Measurements from ENCODE around the gene SLC39A8.
"Not testable (repeated sequence)": the region's sequence is repeated elsewhere in the genome, so short reads cannot be mapped to it uniquely, and the experiment has no call there.

SLC39A8 gene

DNA sequence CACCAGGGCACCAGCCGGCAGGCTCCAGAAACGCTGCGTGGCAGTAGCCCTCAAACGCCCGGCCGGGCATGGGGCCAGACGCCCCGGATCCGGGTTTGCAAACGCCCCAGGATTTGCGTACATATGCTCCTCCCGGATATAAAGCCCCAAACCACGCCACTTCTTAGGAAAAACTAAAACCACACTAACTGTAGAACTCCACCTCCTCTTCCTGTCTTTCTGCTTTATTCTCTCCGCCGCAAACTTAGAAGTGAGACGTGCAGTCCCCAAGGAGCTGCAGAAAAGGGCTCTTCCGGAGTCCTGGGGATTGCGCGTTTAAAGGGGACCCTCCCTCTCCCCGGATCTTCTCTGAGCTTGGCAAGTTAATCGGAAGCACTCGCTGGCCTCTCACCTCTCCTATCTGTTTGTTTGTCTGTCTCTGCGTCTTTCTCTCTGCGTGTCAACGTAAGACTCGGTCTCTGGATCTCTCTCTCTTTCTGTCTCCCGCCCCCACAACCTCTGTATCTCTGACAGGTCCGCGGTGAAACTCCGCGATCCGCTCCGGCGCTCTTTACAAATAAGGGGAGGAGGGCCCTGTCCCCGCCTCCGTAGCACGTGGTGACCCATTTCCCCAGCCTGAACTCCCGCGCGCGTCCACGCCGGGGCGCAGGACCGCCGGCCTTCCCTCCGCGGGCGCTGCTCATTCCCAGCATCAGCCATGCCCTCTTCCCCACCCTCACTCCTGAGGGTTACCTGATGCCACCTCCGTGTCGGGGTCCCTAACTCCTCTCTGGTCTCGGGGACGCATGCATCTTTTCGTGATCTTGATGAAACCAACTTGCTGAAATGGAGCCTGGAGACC lies at the start of gene SLC39A8:
Gene SLC39A8, minus strand, starts transcription at position 529 of the 841 bp plus-strand sequence. CDS start 820 bp downstream, outside the sequence.
- peak; percentile 60 for DNase-seq

DNA sequence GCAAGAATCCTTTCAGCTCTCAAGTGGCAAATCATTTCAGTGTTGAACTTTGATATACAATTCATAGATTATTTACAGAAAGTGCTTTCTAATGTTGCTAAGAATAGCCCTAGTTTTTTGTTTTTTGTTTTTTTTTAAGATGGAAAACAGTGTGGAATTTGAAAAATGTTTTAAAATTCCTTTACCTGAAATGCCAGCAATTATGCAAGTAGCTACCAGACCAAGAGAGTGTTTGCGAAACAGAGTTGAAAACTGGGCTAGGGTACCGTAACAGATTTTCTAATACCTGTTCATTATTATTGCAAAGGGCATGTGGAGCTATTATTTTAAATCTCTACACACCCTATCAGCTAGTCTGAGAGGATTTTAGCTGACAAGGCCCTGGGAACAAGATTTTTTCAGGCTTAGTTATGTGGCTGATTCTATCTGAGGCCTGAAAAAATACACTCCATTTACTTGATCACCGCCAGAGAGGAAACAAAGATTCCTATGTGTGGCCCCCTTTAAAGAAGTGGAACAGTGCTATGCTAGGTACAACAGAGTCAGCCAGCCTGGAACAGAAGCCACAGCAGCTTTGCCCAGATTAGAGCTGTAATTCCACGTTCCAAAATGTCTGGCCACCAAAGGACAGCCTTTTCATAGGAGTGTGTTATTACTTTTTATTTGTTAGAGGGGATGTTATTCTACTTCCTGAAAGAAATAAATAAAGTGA lies 46.9 kb upstream of the SLC39A8 start:
- no peak for DNase-seq

DNA sequence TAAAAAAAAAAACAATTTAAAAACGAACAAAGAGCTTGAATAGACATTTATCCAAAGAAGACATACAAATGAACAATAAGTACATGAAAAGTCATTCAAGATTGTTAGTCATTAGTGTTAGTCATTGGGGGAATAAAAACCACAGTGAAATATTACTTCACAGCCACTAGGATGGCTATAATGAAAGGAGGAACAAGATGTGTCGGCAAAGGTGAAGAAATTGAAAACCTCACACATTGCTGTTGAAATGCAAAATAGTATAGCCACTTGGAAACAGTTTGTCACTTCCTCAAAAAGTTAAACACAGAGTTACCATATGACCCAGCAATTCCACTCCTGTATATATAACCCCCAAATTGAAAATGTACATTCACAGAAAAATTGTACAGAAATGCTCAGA lies 45.2 kb upstream of the SLC39A8 start:
- DNase-seq, result no peak

DNA sequence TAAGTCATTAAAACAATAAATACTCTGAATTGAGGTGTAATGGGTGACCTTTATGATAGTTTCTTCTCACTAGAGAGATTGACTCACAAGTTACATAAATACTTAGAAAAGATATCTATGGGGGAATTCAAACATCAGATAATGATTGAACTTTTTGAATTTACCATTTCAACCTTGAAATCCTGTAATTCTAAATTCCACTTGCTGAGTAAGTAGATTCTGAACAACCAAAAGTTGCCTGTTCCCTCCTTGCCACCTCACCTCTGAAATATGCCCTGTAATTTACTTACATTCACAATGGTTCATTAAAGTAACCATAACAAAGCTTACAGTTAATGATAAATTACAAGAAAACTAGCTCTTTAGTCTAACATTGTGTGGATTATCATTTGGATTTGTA lies 43.3 kb upstream of the SLC39A8 start:
- DNase-seq, result no peak

DNA sequence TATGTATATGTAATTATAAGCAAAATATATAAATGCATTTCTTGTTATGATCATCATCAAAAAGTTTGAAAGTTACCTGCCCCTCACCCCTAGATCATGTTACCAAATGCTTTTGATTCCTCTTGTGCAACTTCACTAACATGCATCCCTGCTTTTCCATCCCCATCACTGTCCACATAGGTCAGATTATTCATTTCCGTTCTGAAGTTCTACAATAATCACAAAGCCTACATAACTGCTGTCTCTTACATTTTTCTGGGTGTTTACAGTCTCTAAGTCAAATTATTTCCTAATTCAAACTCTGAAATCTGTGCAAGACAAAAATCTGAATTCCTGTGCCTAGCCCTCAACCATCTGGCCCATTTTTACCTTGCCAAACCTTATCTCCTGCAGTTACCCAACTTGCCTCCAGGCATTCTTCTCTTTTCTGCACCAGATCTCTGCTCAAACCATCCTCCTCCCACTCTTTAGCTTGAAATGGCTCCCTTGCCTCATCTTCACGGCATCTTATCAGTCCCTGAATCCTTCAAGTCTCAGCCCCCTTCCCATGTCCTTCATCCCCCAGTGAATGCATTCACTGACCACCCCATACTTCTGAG lies 42.4 kb upstream of the SLC39A8 start:
- no peak for DNase-seq

DNA sequence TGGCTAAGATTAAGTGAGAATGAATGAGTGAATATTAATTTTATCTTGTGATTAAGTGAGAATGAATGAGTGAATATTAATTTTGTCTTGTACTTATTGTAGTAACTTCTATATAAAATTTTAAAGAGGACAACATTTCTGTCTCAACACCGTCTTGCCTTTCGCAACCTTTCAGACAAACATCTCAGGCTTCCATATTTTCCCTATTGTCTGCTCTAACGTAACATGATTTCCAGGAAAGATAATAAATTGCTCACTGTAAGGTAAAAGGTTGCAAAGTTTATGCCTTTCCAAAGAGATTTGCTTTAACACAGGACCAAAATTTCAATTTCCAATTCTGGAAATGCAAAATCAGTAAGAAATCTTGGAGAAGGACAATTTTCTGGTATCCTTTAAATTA lies 41.7 kb upstream of the SLC39A8 start:
- no peak for DNase-seq

DNA sequence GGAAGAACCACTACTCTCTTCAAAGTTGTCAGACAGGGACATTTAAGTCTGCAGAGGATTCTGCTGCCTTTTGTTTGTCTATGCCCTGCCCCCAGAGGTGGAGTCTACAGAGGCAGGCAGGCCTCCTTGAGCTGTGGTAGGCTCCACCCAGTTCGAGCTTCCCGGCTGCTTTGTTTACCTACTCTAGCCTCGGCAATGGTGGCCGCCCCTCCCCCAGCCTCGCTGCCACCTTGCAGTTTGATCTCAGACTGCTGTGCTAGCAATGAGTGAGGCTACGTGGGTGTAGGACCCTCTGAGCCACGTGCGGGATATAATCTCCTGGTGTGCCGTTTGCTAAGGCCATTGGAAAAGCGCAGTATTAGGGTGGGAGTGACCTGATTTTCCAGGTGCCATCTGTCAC lies 35.0 kb upstream of the SLC39A8 start:
- DNase-seq, result not testable (repeated sequence)

DNA sequence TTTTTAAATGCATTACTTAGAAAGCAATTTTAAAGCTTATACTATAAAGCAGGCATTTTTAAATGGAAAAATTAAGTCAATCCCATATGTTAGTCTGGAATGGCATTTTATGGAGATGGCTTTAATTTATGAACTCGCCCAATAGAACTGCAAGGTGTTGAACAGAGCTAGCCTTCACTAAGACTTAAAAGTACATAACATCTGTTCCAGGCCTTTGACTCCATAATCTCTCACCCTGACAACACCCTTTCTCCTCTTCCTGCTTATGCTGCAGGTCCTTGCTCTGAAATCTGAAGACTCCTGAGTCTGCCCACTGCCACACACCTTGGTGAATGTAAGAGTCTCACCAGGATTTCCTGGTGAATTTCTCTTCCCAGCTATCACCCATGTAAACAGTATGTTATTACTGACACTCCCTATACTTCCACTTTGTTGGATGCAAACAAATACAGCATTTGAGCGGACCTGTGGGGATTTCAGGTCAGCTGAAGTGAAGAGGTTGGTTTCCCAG lies 17.7 kb upstream of the SLC39A8 start:
- DNase-seq, result no peak

DNA sequence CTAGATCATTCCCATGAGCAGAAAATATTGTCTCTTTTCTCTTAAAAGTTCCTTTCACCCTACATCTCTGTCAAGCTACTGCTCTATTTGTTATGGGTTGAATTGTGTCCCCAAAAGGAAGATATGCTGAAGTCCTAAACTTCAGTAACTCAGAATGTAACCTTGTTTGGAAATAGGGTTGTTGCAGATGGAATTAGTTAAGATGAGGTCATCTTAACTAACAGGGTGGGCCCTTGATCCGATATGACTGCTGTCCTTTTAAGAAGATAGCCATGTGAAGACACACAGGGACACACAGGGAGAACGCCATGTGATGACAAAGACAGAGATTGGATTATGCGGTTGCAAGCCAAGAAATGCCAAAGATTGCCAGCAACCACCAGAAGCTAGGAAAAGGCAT lies 12.8 kb upstream of the SLC39A8 start:
- DNase-seq, result no peak

DNA sequence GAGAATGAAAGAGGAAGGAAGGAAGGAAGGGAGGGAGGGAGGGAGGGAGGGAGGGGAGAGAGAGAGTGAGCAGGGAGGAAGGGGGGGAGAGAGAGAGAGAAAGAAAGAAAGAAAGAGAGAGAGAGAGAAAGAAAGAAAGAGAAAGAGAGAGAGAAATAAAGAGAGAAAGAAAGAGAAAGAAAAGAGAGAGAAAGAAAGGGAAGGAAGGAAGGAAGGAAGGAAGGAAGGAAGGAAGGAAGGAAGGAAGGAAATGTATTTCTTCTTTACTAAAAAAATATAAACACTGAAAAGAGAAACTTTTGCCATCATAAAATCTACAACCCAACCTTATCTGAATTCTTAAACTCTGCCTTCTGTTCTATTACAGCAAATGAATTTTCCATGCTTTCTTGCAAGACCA lies 12.4 kb upstream of the SLC39A8 start:
- not testable (repeated sequence) for DNase-seq

DNA sequence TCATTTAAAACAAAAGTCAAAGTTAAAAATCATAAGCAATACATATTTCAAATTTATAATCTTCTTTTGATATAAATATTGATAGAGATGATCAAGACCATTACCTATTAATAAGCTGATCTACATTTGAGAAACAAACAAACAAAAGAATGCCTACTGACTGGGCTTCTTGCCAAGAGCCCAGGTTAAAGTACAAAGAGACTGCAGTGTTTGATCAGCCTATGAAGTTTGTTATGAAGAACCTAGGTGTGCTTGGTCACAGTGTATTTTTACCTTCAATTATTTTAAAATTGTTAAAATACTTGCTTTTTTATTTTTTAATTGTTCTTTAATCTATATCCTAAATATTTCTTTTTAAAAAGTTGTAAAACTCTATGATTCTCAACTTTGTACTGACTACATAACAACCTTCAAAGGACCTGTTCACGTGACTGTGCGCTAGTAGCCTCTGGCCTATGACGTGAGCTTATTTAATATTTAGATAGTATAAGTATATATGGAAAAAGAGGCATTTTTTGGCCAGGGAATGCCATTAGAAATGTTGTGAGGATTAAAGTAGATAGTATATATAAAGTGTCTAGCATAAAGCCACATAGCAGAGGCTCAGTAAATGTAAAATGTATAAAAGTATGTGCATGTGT lies 11.4 kb upstream of the SLC39A8 start:
- DNase-seq, result no peak

DNA sequence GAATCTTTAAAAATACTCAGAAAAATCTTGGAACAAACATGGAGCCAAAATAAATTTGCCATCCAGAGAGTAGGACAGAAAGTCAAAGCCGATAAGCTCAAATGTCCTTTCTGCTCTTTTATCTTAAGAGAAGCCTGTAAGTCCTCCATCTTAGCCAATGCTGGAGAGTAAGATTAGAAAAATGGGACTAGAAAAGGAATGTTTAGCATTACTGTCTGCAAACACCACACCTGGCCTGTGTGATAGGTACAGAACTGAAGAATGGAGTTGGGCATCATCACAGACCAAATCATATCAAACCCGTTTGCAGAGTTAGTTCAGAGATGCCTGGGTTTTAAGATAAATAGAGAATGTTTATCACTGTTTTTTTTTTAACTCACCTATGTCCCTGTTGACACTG lies 10.5 kb upstream of the SLC39A8 start:
- no peak for DNase-seq

DNA sequence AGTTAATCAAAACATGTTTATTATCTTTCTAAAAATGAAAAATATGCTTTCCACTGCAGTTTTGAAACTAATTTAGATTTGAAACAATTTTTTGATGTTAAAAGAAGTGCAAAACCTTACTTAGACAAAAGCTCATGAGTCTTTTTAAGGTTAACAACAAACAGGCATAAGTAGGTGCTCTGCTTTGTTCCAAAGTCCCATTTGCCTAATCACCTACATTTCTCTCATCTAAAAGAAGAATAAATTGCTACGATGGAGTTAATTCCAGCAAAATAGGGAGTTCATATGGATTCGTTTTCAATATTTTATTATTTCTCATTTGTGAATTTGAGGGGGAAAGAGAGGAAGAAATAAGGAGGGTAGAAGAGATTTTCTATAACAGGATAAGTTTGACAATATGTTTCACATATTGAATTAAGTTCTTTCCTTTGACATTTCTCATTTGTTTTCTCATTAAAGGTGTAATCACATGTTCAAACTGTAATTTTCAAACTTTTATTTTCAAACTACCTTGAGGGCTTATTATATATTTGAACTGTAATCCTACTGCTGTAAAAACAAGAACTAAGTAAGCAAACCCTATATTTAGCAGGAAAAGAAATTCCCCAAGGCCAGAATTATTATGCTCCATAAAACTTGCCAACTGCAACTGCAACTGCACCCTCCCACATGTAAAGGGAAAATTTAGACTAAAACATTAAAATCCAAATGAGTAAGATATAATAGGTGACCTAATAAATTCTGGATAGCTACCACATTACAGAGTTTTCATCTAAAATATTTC lies 9.6 kb upstream of the SLC39A8 start:
- DNase-seq, result no peak

DNA sequence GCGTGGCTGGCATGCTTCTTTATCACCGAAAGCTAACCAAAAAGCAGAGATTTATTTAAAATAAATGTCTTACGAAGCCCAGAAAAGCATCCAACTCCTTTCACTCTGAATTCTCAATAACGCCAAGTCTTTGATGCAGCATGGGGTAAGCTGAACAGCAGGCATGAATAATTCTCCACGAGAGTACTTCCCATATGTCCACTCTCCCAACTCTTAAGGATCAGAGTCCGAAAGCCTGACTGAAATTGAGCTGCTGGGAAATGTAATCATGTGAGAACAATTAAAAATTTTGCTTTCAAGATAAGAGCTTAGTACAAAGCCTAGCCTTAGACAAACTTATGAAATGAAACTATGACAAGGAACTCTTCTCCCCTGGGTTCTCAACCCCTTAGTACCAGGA lies 7.5 kb upstream of the SLC39A8 start:
- DNase-seq, result no peak

DNA sequence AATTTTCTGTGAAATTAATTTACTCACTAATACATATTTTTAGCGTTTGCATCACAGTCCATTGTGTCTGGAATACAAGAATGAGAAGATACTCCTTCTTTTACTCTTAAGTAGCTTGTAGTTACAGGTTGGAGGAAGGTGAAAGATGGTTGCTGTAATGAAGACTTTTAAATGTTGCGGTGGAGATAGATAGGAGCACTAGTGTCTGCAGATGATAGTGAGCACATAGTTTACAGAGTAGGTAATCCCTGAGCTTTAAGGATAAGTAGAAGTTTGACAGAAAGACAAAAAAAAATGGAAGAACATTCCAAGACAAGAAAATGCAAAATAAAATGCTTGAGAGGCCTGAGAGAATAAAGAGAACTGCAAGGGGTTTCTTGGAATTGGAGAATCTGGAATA lies 5.4 kb upstream of the SLC39A8 start:
- DNase-seq, result no peak

DNA sequence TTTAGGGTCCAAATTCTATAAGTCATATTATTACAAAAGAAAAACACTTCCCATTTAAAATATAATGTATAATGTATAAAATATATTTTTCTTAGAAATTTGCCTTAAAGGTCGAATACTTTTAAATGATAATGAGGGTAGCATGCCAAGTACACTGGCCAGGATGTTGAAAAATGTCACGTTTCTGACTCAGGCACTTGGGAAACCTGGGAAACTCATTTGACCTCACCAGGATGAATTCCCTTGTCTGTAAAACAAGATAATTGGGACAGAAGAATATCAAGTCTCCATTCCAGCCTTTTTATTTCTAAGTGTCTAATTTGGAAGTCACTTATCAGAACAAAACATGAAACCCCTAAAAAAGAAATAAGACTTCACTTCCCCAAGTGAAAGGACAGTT lies 3.4 kb upstream of the SLC39A8 start:
- DNase-seq, result no peak

DNA sequence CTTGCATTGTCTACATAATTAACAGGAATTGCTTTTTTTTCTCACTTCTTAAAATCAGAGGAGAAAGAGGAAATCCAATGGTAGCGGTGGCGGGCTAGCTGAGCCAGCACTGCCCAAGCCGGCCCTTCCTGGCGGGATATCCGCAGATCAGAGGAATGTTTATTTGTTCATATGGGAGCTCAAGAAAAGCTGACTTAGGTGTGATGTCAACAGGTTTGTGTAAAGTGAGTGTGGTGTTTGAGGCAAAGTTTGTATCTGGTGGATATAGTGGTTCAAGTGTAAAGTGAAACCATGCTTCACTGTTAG lies 466 bp upstream of the SLC39A8 start:
- no peak for DNase-seq

DNA sequence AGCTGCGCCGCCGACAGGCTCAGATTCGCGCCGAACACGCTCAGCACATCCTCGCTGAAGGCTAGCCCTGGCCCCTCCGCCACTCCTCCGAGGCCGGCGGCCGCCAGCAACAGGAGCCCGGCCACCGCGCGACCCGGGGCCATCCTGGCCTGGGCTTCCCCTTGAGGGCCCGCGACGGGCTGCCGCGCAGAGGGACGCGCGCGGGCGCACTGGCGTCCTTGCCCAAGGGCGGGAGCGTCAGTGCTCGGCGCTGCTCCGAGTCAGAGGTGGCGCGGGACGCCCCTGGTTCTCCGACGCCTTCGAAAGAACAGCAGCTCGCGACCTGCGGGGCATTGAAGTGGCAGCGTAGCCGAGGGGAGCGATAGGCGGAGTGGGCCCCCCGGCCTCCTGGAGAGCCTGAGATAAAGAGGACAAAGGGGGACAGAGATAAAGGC lies 745 bp downstream of the SLC39A8 start:
- peak; percentile 42 for DNase-seq

DNA sequence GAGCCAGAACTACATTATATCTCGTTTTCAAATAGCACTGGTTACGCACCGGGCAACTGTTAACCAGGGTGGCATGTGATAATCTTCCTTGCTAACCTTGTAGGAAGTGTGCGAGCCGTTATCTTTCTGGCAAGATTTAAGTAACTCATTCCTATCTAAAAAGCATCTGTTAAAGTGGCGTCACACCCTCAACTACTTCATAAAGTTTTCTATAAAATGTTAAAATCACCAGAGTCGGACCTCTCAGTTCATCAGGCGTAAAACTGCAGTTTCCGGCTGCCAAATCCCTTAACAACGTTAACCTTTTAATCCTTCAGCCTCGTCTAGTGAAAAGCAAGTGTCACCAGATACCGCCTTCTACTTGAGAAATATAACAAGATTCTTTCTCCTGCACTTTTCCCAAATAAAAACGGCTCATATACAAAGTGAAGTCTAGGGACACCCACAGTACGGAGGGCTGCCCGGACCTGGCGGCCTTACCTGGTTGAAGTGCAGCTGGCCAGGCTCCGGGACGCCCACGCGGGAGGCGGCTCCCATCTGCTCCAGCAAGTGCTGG lies 1.2 kb downstream of the SLC39A8 start:
- no peak for DNase-seq

DNA sequence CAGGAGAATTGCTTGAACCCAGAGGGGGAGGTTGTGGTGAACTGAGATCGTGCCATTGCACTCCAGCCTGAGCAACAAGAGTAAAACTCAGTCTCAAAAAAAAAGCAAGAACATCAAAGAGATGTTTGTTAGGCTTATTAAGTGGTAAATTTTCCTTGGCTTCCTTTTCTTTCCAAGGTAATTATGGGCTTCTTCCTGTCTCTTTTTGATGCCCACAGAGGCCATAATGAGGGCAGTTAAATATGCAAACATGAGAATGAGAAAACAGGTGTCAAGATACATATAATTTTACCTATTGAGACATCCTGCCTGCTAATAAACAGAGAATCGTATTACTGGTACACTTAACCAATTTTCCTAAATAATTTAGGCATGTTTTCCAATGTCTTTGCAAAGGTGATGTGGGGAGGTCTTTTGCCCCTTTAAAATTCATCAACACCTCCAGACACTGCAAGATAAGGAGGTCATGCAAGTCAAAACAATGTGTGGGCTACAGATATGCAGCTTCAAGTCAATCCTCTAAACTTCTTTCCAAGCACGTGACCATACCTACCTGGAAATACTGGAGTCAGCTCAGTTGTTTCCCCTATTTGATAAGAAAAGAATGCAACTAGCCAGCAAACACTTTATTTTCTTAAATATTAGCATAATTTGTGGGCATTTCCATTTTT lies 2.7 kb downstream of the SLC39A8 start:
- DNase-seq, result peak; percentile 0

DNA sequence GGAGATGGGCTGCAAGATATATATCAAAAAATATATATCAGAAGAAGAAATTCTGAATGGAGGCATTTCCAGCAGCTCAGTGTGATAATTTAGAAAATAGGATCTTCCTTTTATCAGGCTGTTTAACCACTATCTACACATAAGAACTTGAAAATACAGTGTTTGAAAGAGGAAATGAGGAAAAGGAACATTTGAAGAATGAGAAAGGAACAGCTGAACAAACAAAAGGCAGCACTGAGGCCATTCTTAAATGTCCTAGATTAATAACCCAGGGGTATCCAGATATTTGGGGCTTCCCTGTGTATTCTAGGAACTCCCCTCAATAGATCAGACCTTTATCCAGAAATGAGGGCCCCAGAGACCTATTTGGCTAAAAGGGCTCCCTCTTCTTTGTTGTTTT lies 4.1 kb downstream of the SLC39A8 start:
- no peak for DNase-seq

DNA sequence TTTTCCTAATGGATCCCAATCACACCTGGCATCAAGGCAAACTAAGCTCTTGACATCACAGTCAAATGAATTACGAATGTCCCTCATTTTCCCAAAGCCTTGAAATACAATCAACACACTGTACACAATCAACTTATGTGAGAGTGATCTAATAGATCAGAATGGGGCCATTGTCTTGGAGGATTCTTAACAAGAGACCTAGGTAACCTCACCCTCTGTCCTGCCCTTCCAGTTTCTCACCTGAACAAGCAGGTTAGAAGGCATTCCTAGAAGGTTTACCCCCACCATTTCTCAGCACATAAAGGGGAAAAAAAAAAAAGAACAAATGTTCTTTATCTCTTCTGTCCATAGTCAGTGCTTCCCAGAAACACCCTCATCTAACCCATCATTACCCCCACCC lies 6.3 kb downstream of the SLC39A8 start:
- no peak for DNase-seq
